ENCODE results near the gene UPF2. TPM values are rescaled to one million over a fixed set of nuclear protein-coding genes. Genes with fewer than 3 reads are reported as not detected.

UPF2 gene
- total RNA-seq, 1 donor from 2014 or later = 41.0 TPM

- H3K27me3 Mint-ChIP-seq (ENCODE audit: low read depth) = peaks cover 57% of the 10 kb centered on the region
- no peaks in the 10 kb centered on the region for H3K36me3 Mint-ChIP-seq (ENCODE audit: low read depth)
- peaks cover 14% of the 10 kb centered on the region for H3K4me1 Mint-ChIP-seq (ENCODE audit: low read depth)
- H3K27ac Mint-ChIP-seq = no peak overlapping the region
- intact Hi-C loops (cut with micrococcal nuclease) = no loop called here
- no peaks in the 10 kb centered on the region for H3K9me3 Mint-ChIP-seq
- no peak overlapping the region for H3K4me3 Mint-ChIP-seq (ENCODE audit: low read depth)
- no peak for DNase-seq (ENCODE audit: low spot score)
Measured at GRCh38 chr10:11870461-11870780, 172.2 kb downstream of the UPF2 start.

Other genes starting within 250 kb of the UPF2 start
- gene PROSER2, start 219.5 kb downstream of the UPF2 start, total RNA-seq = 0.37 and 0.39 TPM in 2 replicates
- 20.6 and 21.1 TPM in 2 replicates for gene DHTKD1, start 26.1 kb upstream of the UPF2 start, total RNA-seq
- 14.8 and 17.5 TPM in 2 replicates for gene SEC61A2, start 86.9 kb upstream of the UPF2 start, total RNA-seq
- 109 and 112 TPM in 2 replicates for gene NUDT5, start 153.1 kb upstream of the UPF2 start, total RNA-seq
- gene CDC123, start 153.4 kb upstream of the UPF2 start, total RNA-seq = 153 and 156 TPM in 2 replicates

All from activated T-helper 2 cell treated with anti-CD3 and anti-CD28 coated beads, Interferon-gamma antibody, Interleukin-2, Interleukin-4, amounts not matched to agents 10 μg/mL and 5 μg/mL and 100 μg/mL, durations not matched to agents 14 hours and 24 hours and 36 hours (primary cell).